GM18526 (cell line): ENCODE data around the gene MLH3.

ENCODE experiments used
- POLR2A ChIP-seq: IDR thresholded peaks from 3 replicates; pipeline ENCODE4 v1.6.1; 2011; ENCODE audit not compliant: insufficient read length; ENCODE audit errors: extremely low read depth

MLH3 gene

DNA sequence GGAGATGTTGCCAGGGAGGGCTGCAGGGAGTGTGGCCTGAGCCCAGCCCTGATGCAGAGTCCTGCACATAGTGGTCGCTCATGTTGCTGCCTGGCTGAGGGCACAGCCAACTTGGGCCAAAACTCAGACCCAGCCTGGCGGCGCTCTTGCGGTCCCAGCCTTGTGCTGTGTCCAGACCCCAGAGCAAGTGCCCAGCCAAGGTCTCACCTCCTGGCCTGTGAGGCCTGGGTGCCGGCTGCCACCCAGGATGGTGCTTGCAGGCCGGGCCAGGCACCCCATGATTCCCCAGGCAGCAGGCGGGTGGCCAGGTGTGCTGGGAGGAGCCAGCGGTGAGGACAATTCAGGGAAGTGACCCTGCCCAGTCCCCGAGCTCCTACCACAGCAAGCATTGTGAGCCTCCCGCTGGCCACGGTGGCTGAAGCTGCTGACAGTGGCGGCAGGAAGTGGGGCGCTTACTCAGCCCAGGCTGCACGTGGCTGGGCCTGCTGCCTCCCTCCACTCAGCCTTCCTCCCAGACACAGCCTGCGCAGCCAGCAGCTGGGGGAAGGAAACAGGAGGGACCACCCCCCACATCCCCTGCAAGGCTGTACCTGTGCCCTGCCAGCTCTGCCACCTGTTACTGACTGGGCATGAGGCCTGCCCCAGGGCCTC, 78.1 kb downstream of the MLH3 start:
- TF ChIP-seq POLR2A = no peak

DNA sequence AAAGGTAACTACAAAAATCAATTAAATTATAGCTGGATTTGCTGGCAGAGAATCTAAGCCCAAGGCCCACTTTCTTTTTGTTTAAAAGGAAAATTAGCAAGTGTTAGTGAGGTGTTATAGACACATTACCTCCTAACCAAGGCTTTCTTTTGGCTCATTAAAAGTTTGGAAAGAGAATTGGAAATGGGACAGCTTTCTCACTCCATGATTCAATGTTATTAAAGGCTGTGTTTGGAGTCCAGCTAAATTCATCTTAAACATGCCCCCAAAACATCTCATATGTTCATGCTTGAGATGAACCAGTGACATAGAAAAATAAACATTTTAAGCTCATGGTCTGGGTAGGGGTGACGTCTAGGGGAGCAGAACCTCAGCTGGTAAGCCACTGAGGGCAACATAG, 82.5 kb downstream of the MLH3 start:
- TF ChIP-seq POLR2A = no peak

DNA sequence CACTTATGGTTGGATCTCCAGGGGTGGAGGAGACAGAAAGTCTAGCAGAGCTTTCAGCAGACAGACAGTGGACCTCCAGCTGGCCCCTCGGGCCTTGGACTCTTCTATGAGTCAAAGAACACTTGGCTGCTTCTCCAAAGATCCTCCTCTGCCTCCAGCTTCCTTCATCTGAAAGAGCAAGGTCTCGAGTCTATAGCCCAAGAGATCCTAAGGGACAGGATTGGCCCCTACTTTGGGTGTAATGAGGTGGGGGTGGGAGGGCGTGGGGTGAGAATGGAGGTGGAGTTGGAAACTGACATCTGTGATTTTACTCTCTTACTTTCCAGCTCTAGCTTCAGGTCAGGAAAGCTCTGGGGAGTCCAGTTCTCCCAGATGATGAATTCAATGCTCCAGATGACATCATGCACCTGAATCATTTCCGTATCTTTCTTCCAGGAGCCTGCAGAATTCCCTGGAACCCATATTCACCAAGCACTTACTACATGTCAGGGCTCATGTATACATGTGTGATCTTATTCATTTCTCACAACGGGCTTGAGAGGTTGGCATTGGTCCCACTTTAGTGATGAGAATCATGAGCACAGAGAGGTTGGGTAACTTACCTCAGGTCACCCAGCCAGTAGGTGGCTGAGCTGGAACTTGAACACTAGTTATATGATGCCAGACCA, 85.6 kb downstream of the MLH3 start:
- no peak for TF ChIP-seq POLR2A

DNA sequence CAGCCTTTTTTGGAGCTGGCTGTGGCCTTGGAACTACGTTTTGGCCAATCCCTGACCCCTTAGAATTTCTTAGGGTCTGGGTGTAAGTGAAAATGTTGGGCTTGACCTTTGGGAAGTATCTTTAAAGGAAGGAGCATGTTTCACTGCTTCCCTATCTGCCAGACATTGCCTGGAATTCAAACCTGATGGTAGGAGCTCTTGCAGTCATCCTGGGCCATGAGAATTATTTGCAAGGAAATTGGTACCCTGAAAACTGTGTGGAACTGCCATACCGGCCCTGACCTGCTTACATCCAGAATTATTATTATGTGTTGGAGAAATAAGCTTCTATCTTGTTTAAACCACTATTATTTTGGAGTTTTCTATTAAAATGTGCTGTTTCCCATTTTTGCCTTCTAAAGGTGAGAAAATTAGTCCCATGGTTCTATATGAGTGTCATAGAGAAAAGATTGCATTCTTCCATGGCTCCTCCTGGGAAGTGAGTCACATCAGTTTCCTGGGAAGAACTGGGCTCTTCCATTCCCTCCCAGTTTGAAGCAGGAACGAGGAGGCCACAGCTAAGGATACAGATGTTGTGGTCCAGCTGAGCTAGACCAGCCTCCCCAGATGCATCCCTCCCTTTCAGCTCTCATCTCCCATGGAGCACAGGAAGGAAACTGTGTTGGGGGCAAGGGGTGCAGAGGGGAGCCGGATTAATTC, 86.3 kb downstream of the MLH3 start:
- no peak for TF ChIP-seq POLR2A
